Urinary bladder (tissue), 4 donors: ENCODE results near the gene ARL2. TPM values are rescaled to one million over a fixed set of nuclear protein-coding genes. Genes with fewer than 3 reads are reported as not detected.
"Not testable (repeated sequence)": the region's sequence is repeated elsewhere in the genome, so short reads cannot be mapped to it uniquely, and the experiment has no call there.

ENCODE experiments used
- DNase-seq: peaks from one replicate; pipeline ENCODE4 v3.0.0-alpha.2; 2015; ENCODE audit errors: extremely low spot score
- H3K27ac ChIP-seq: one replicate; pipeline ENCODE4 v1.5.1; 2013; ENCODE audit warnings: low read depth, mild to moderate bottlenecking, moderate library complexity
- H3K36me3 ChIP-seq: one replicate; pipeline ENCODE4 v1.6.1; 2013; ENCODE audit warnings: mild to moderate bottlenecking, moderate library complexity; ENCODE audit not compliant: insufficient read depth
- H3K4me1 ChIP-seq: one replicate; pipeline ENCODE4 v1.6.1; 2013; ENCODE audit warnings: mild to moderate bottlenecking, moderate library complexity; ENCODE audit not compliant: insufficient read depth
- H3K4me3 ChIP-seq: one replicate; pipeline ENCODE4 v1.5.1; 2013; ENCODE audit warnings: low read depth, low read length
- WGBS: extraction: QIAGEN DNeasy Blood & Tissue Kit; methylation state at CpG from one replicate; pipeline ENCODE4 v1.1.7; 2013; 5-methylcytosine and 5-hydroxymethylcytosine counted together
- polyA plus RNA-seq: library from polyadenylated mRNA; stranded (reverse); fragments of 200-250 nt; gene quantifications from one replicate; pipeline ENCODE4 v1.2.3, GENCODE V29; 2013
- total RNA-seq: library from RNA; depleted of rRNA; stranded (reverse); fragments of >200 nt; gene quantifications from one replicate; pipeline ENCODE4 v1.2.3, GENCODE V29; 2014
- donor health status: healthy with polysubstance abuse.
- donor health status: healthy.

ARL2 gene
- total RNA-seq (37.9 TPM), polyA plus RNA-seq (170 TPM)

GRCh38 chr11:65013888-65014725 is at the start of gene ARL2:
TSS of gene ARL2 (plus strand) at chr11:65014160. CDS start at chr11:65014208, 48 bp downstream.
- H3K4me1 ChIP-seq: no peaks in the 10 kb centered on the region
- no peaks in the 10 kb centered on the region for H3K36me3 ChIP-seq
- peak; percentile 75 for DNase-seq
- H3K4me3 ChIP-seq: peak within 1 kb of the TSS; percentile 79
- H3K27ac ChIP-seq: peak within 1 kb of the TSS; percentile 93
- under 1% methylated on average over 96 of the region's 96 CpGs for WGBS

GRCh38 chr11:64967375-64967774 is 46.6 kb upstream of the ARL2 start:
- DNase-seq: no peak
- H3K36me3 ChIP-seq: no peaks in the 10 kb centered on the region
- WGBS: 89% methylated on average over 3 of the region's 3 CpGs
- H3K4me1 ChIP-seq: peaks cover 2% of the 10 kb centered on the region
- no peak overlapping the region for H3K4me3 ChIP-seq
- H3K27ac ChIP-seq: no peak overlapping the region

DNA sequence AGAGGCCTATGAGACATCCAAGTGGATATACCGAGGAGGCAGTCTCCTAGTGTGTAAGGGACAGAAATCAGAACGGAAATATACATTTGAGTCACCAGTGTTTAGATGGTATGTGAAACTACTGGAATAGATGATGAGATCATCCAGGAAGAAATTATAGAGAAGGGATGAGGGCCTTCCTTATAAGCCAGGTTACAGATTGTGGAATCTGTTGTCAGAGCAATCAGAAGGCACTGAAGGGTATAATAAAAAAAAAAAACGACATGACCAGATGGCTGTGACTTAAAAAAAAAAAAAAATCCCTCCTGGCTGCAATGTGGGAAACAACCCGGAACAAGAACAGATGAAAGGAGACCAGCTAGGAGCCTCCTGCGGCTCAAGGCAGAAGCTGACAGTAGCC is 44.8 kb upstream of the ARL2 start:
- Histone ChIP-seq H3K4me1 (peaks cover 2% of the 10 kb centered on the region), H3K36me3 (no peaks in the 10 kb centered on the region), H3K4me3 (no peak overlapping the region), H3K27ac (no peak overlapping the region)
- WGBS: 38% methylated on average over 5 of the region's 5 CpGs
- DNase-seq: no peak

DNA sequence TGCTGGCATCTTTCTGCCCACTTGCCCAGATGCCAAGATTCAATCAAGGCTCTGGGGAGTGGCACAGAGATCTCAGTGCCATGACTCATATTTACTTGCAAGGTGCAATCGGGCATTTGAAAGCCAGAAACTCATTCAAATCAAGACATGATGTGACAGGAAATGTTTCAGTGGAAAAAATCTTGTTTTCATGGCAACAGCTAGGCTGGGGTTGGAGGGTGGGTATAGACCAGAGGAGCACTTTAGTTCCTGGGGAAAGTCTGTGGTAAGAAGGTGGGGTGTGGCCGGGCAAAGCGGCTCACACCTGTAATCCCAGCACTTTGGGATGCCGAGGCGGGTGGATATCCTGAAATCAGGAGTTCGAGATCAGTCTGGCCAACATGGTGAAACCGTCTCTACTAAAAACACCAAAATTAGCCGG is 43.2 kb upstream of the ARL2 start:
- WGBS: 85% methylated on average over 8 of the region's 8 CpGs
- Histone ChIP-seq H3K4me1 (peaks cover 2% of the 10 kb centered on the region), H3K27ac (peak overlapping the region; percentile 54), H3K36me3 (no peaks in the 10 kb centered on the region), H3K4me3 (no peak overlapping the region)
- peak; percentile 8 for DNase-seq

GRCh38 chr11:64971421-64972233 is 42.3 kb upstream of the ARL2 start, which contains the start of gene MAJIN:
TSS of gene MAJIN (minus strand) at chr11:64972108. CDS start at chr11:64959405, 12,703 bp downstream.
- Histone ChIP-seq H3K4me1 (peaks cover 2% of the 10 kb centered on the region), H3K4me3 (peak within 1 kb of the TSS; percentile 4), H3K27ac (peak within 1 kb of the TSS; percentile 54), H3K36me3 (no peaks in the 10 kb centered on the region)
- WGBS: 17% methylated on average over 68 of the region's 69 CpGs
- DNase-seq: peak; percentile 29

- WGBS: 74% methylated on average over 5 of the region's 5 CpGs
Observed at GRCh38 chr11:64974124-64974523, 39.8 kb upstream of the ARL2 start.

DNA sequence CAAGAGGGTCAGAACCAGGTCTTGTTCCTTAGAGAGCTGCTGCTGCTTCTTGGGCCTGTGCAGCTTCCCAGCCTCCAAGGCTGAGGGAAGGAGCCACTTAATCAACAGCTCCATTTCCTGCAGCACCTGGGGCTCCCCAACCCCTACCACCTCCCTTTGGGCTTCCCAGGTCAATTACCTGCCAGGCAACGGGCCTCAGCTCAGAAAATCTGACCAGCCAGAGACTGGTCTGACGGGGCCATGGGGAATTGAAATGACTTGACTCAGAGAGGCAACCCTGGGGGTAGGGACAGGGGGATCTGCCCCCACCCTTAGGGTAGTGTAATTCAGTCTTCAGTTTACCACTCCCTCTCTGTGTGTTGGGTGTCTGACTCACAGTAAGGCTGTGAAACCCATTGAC is 37.3 kb upstream of the ARL2 start:
- DNase-seq: no peak
- Histone ChIP-seq H3K4me3 (no peak overlapping the region), H3K36me3 (no peaks in the 10 kb centered on the region), H3K4me1 (peaks cover 2% of the 10 kb centered on the region), H3K27ac (no peak overlapping the region)
- 60% methylated on average over 2 of the region's 2 CpGs for WGBS

More at GRCh38 chr11:64974124-64974523, 39.8 kb upstream of the ARL2 start:
- DNase-seq: no peak
- Histone ChIP-seq H3K36me3 (no peaks in the 10 kb centered on the region), H3K4me1 (peaks cover 2% of the 10 kb centered on the region), H3K4me3 (no peak overlapping the region), H3K27ac (no peak overlapping the region)

DNA sequence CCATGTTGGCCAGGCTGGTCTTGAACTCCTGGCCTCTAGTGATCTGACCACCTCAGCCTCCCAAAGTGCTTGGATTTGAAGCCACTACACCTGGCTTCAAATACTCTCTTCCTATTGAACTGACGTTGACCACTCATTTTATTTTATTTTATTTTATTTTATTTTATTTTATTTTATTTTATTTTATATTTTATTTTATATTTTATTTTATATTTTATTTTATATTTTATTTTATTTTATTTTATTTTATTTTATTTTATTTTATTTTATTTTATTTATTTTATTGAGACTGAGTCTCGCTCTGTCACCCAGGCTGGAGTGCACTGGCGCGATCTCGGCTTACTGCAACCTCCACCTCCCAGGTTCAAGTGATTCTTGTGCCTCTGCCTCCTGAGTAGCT is 30.6 kb upstream of the ARL2 start:
- H3K27ac ChIP-seq, H3K4me3 ChIP-seq, H3K36me3 ChIP-seq, DNase-seq, H3K4me1 ChIP-seq: not testable (repeated sequence)
- WGBS: 87% methylated on average over 5 of the region's 5 CpGs

DNA sequence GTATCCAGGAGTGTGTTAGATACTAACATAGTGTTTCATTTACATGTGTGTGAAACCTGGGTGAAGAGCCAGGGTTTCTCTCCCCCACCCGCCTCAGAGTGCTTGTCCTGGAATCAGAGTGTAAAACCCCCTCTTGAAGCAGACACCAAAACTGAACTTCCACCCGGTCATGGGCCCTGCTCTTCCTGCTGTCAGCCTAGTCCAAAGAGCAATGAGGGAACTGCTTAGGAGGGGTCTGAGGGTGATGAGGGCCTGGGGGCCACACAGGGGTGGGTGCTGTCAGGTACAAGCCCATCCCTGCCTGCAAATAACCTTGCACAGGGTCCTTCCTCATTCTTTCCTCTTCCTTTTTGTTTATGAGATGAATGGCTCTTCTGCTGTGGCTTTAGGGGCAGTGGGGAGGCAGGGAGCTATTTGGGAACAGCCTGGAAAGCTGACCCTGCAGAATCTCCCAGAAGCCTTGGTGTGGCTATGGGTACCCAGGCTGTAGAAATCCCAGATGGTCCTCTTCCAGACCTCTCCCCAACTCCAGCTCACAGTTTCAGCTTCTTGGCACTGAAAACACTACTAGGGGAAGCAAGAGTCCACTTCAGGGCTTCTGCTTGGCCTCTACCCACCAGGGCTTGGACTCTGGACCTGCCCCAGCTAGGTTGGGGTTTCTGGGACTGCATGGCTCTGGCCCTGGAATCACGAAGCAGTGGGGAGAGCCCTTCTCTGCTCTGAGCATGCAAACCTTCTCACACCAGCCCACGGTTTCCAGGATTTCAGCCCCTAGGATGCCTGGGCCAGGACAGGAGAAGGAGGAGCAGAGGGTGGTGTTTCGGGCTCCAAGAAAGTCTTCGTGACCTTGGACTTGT is 25.7 kb upstream of the ARL2 start:
- Histone ChIP-seq H3K4me1 (peaks cover 3% of the 10 kb centered on the region), H3K4me3 (no peak overlapping the region), H3K36me3 (no peaks in the 10 kb centered on the region), H3K27ac (no peak overlapping the region)
- WGBS: 81% methylated on average over 6 of the region's 6 CpGs
- DNase-seq: no peak

DNA sequence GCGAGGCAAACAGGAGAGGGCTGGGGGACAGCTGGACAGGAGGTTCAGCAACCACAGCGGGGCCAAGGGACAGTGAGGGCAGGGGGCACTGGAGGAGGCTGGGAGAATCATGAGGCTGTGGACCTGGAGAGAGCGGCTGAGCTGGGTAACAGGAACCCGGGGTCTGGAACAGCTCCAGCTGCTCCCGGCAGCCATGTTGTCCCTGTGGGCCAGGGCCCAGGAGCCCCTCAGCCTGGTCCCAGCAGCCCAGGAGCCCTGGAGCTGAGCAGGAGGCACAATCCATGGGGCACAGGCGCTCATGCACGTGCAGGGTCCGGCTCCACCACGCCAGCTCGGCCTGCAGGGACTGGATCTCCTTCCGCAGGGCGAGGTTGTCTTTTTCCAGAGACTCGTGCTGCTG is 24.5 kb upstream of the ARL2 start:
- Histone ChIP-seq H3K4me3 (no peak overlapping the region), H3K27ac (no peak overlapping the region), H3K4me1 (peaks cover 3% of the 10 kb centered on the region), H3K36me3 (no peaks in the 10 kb centered on the region)
- no peak for DNase-seq
- 75% methylated on average over 13 of the region's 13 CpGs for WGBS

GRCh38 chr11:64990222-64990923 is 23.6 kb upstream of the ARL2 start:
- Histone ChIP-seq H3K4me1 (peaks cover 3% of the 10 kb centered on the region), H3K4me3 (no peak overlapping the region), H3K27ac (no peak overlapping the region), H3K36me3 (no peaks in the 10 kb centered on the region)
- peak; percentile 11 for DNase-seq
- WGBS: 38% methylated on average over 15 of the region's 15 CpGs

DNA sequence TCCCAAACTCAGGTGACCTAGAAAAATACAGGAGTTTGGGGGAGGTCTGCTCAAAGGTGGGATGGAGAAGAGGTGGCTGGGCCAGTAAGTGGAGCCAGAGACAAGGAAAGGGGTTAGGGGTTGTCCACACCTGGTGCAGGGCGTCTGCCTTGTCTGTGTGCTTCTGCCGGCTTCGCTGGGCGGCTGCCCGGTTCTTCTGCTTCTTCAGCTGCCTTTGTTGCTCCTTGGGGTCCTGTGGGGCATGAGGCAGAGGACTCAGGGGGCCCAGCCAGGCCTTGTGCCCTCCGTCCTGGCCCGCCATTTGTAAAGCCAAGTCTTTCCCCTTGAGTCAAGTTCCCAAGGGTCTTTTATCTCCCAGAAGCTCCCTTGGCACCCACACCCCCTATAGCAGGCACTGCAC is 19.6 kb upstream of the ARL2 start:
- H3K36me3 ChIP-seq: no peaks in the 10 kb centered on the region
- no peak overlapping the region for H3K27ac ChIP-seq
- no peak for DNase-seq
- no peak overlapping the region for H3K4me3 ChIP-seq
- WGBS: 92% methylated on average over 7 of the region's 7 CpGs
- peaks cover 3% of the 10 kb centered on the region for H3K4me1 ChIP-seq

DNA sequence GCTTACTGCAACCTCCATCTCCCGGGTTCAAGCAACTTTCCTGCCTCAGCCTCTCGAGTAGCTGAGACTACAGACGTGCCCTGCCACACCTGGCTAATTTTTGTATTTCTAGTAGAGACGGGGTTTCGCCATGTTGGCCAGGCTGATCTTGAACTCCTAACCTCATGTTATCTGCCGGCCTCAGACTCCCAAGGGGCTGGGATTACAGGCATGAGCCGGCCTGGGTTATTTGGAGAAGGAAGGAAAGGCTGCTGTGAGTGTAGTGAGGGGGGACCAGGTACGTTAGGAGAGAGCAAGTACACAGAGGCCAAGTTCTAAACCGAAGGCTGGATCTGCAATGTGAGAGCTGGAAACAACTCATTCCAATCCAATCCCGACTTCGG is 17.6 kb upstream of the ARL2 start:
- H3K27ac ChIP-seq: peak overlapping the region; percentile 40
- no peak for DNase-seq
- peak overlapping the region; percentile 37 for H3K4me3 ChIP-seq
- 41% methylated on average over 11 of the region's 11 CpGs for WGBS
- no peaks in the 10 kb centered on the region for H3K36me3 ChIP-seq
- H3K4me1 ChIP-seq: no peaks in the 10 kb centered on the region
